Lower leg skin (tissue), 3 donors: Measurements from ENCODE around the gene PXYLP1.

Source experiments
- POLR2A ChIP-seq, 2 donors: fragments of 450-650 bp; IDR thresholded peaks; one replicate each; pipeline ENCODE4 v1.6.1; 2016 to 2017; ENCODE audit warnings: antibody characterized with exemption in 2 of 2, mild to moderate bottlenecking in 1 of 2, moderate library complexity in 1 of 2
- TF ChIP-seq, protein P1 (sequence below), 3 donors: fragments of 450-650 bp; IDR thresholded peaks; one replicate each; pipeline ENCODE4 v1.5.1; 2016; ENCODE audit warnings: antibody characterized with exemption in 3 of 3, mild to moderate bottlenecking in 3 of 3, moderate library complexity in 2 of 3

DNA sequence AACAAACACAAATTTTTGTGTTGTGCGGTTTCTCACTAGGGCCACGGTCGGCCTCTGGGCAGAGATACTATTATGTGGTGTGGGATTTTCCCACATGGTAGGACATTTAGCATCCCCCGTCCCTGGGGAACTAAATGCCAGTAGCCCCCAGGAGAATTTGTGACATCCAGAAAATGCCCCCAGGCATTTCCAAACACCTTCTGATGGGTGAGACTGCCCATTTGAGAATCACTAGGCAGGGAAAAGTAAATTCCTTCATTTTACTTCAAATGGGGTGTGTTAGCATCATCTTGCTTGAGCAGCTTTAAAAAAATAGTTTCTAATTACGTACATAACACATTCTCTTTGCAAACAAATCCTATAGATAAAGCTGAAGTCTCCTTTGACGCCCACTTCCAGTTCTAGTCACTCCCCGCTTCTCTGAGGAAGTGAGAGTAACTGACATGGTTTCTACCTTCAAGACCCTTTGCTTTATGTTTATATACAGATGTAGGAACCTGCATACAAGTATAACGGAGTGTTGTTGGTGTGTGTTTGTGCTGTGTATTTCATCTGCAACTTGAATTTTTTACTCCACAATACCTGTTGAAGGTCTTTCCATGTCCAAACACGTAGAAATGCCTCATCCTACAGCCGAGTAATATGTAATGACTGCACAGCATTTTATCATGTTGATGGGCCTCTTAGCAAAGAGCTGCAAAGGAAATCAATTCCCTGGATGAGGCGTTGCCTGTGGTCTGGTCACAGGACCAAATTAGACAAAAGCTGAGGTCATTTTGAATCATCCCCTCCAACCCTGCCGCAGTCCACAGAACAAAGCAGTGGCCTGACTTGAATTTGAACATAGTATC is 105.3 kb downstream of the PXYLP1 start:
- TF ChIP-seq, protein P1, sequence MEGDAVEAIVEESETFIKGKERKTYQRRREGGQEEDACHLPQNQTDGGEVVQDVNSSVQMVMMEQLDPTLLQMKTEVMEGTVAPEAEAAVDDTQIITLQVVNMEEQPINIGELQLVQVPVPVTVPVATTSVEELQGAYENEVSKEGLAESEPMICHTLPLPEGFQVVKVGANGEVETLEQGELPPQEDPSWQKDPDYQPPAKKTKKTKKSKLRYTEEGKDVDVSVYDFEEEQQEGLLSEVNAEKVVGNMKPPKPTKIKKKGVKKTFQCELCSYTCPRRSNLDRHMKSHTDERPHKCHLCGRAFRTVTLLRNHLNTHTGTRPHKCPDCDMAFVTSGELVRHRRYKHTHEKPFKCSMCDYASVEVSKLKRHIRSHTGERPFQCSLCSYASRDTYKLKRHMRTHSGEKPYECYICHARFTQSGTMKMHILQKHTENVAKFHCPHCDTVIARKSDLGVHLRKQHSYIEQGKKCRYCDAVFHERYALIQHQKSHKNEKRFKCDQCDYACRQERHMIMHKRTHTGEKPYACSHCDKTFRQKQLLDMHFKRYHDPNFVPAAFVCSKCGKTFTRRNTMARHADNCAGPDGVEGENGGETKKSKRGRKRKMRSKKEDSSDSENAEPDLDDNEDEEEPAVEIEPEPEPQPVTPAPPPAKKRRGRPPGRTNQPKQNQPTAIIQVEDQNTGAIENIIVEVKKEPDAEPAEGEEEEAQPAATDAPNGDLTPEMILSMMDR (IDR thresholded peaks at IDR 0.05) = no peak
- TF ChIP-seq POLR2A (IDR thresholded peaks at IDR 0.05) = no peak
